GM12878 (cell line): Measurements from ENCODE around the gene ICE2. TPM values are rescaled to one million over a fixed set of nuclear protein-coding genes. Genes with fewer than 3 reads are reported as not detected.

Experiments
- ATAC-seq: fragments of 200-7000 bp; cut with Tn5 transposase; 3 replicates; pipeline ENCODE4 v1.9.1; 2020; ENCODE audit warnings: mild to moderate bottlenecking, moderate library complexity
- BruUV-seq: library from RNA; stranded (reverse); fragments of 400-500 nt; replicated peaks from 2 replicates; lab custom pipeline; 2021; lab: Mats Ljungman, UMichigan
- CTCF ChIA-PET: fragments of 300-600 bp; sonication (Branson Sonifier 250); formaldehyde crosslinking; extraction: SDS; loops from one replicate; lab custom pipeline; 2021; ENCODE audit warnings: inconsistent platforms; lab: Yijun Ruan, JAX
- POLR2A ChIA-PET: fragments of 350-600 bp; formaldehyde crosslinking; extraction: SDS; loops from one replicate; lab custom pipeline; 2021; ENCODE audit warnings: inconsistent platforms; lab: Charles Lee
- RAD21 ChIA-PET: fragments of 300-600 bp; sonication (Branson Sonifier 250); formaldehyde crosslinking; loops from one replicate; lab custom pipeline; 2023; ENCODE audit warnings: antibody characterized with exemption; ENCODE audit not compliant: unreplicated experiment; lab: Charles Lee
- SMC1A ChIA-PET: fragments of 300-600 bp; sonication (Branson Sonifier 250); formaldehyde crosslinking; loops from one replicate; lab custom pipeline; 2023; ENCODE audit not compliant: unreplicated experiment, uncharacterized antibody; lab: Charles Lee
- DNase-seq: peaks from one replicate; pipeline ENCODE4 v3.0.0-alpha.2; 2011; ENCODE audit warnings: low read depth, low spot score
- FAIRE-seq: peaks from 3 replicates; lab custom pipeline; 2011; peaks lifted over from hg19 to GRCh38; lab: Jason Lieb, UNC
- H2AFZ ChIP-seq: 2 replicates; pipeline ENCODE4 v1.6.0; 2011; ENCODE audit warnings: low read depth, low read length, control low read depth; ENCODE audit not compliant: control insufficient read depth
- H3K27ac ChIP-seq: 2 replicates; pipeline ENCODE4 v1.5.1; 2011; ENCODE audit warnings: control low read depth; ENCODE audit not compliant: control insufficient read depth, insufficient read depth
- H3K27me3 ChIP-seq, 2 experiments: replicated peaks in 1 of 2; 2 replicates each; pipeline versions ENCODE4 v1.6.0 to v1.6.1; 2011; ENCODE audit warnings: low read length in 1 of 2; ENCODE audit not compliant: control insufficient read depth in 2 of 2, insufficient read depth in 2 of 2
- H3K36me3 ChIP-seq, 2 experiments: 2 replicates each; pipeline ENCODE4 v1.5.1; 2011; ENCODE audit warnings: low read length in 1 of 2; ENCODE audit not compliant: control insufficient read depth in 2 of 2, insufficient read depth in 2 of 2
- H3K4me1 ChIP-seq: 2 replicates; pipeline ENCODE4 v1.6.1; 2011; ENCODE audit warnings: mild to moderate bottlenecking, low read length, moderate library complexity, mixed read lengths; ENCODE audit not compliant: control insufficient read depth, insufficient read depth
- H3K4me2 ChIP-seq: 2 replicates; pipeline ENCODE4 v1.6.0; 2011; ENCODE audit warnings: control low read depth; ENCODE audit not compliant: control insufficient read depth, insufficient read depth
- H3K4me3 ChIP-seq: fragments of 200-600 bp; sonication (generic); 2 replicates; pipeline ENCODE4 v1.5.1; 2016
- H3K79me2 ChIP-seq: 2 replicates; pipeline ENCODE4 v1.6.0; 2011; ENCODE audit warnings: low read length; ENCODE audit not compliant: control insufficient read depth, insufficient read depth
- H3K9ac ChIP-seq: 2 replicates; pipeline ENCODE4 v1.8.0; 2011; ENCODE audit warnings: low read length, control low read depth, mixed read lengths; ENCODE audit not compliant: control insufficient read depth, insufficient read depth
- H3K9me3 ChIP-seq: replicated peaks from 3 replicates; pipeline ENCODE4 v1.5.1; 2011; ENCODE audit warnings: mild to moderate bottlenecking, low read length; ENCODE audit not compliant: control insufficient read depth, insufficient read depth
- H4K20me1 ChIP-seq: 2 replicates; pipeline ENCODE4 v1.6.0; 2011; ENCODE audit not compliant: control insufficient read depth, insufficient read depth
- BACH1 ChIP-seq: fragments of 450-650 bp; IDR thresholded peaks from 2 replicates; pipeline ENCODE4 v1.6.1; 2017; ENCODE audit warnings: mild to moderate bottlenecking, borderline replicate concordance
- ESRRA ChIP-seq: IDR thresholded peaks from 2 replicates; pipeline ENCODE4 v1.6.1; 2012; ENCODE audit warnings: mild to moderate bottlenecking, low read length, improper control_type of control experiment
- HCFC1 ChIP-seq: fragments of 150-350 bp; IDR thresholded peaks from 2 replicates; pipeline ENCODE4 v1.6.1; 2014; ENCODE audit warnings: low read length
- MTA3 ChIP-seq: IDR thresholded peaks from 2 replicates; pipeline ENCODE4 v1.6.1; 2012; ENCODE audit warnings: low read length, inconsistent platforms, borderline replicate concordance
- ZZZ3 ChIP-seq: IDR thresholded peaks from 2 replicates; pipeline ENCODE4 v1.6.1; 2011; ENCODE audit warnings: low read depth; ENCODE audit not compliant: control insufficient read depth, insufficient read length
- WGBS: methylation state at CpG from one replicate; pipeline ENCODE4 v1.1.6; 2016; ENCODE audit warnings: low lambda C conversion rate; ENCODE audit not compliant: insufficient replicate concordance, insufficient coverage; ENCODE audit errors: missing lambda C conversion rate; 5-methylcytosine and 5-hydroxymethylcytosine counted together
- in situ Hi-C: fragments of 300-500 bp; cut with MboI; formaldehyde crosslinking; loops from 9 replicates; pipeline ENCODE4 v1.14.3; 2018; ENCODE audit warnings: mixed read lengths
- intact Hi-C: fragments of 100-400 bp; cut with micrococcal nuclease; formaldehyde crosslinking; loops from one replicate; pipeline ENCODE4 v1.14.2; 2022; ENCODE audit not compliant: unreplicated experiment
- polyA plus RNA-seq, 11 experiments: library from polyadenylated mRNA; depleted of rRNA in 4 of 11; unstranded in 6 of 11; stranded (reverse) in 5 of 11; fragments of >200 nt; fragmentation: Nextera tagmentation in 4 of 11; fragmentation: Illumina TruSeq in 1 of 11; extraction: Ambion mirVana in 4 of 11; extraction: Trizol in 1 of 11; gene quantifications; 1 replicate in 1 of 11; 2 replicates in 10 of 11; pipeline versions ENCODE4 v1.2.1 to v1.2.3, GENCODE V29; 2011 to 2016; ENCODE audit warnings: inconsistent platforms in 2 of 11, missing spikeins in 2 of 11, low read depth in 1 of 11
- total RNA-seq, 4 experiments: library from RNA; depleted of rRNA in 3 of 4; stranded (reverse); fragments of >200 nt in 3 of 4; fragmentation: Illumina TruSeq in 1 of 4; extraction: Trizol in 1 of 4; gene quantifications; 2 replicates each; pipeline versions ENCODE4 v1.2.1 to v1.2.3, GENCODE V29; 2013 to 2021
- TF ChIP-seq, protein P1 (sequence below): fragments of 450-650 bp; IDR thresholded peaks from 2 replicates; pipeline ENCODE4 v1.6.1; 2018; ENCODE audit warnings: mild to moderate bottlenecking, low read depth, moderate library complexity; ENCODE audit not compliant: partially characterized antibody

The ICE2 gene
- total and polyA plus RNA-seq, 10 of the 15 experiments (the other 5 are each of a cell fraction or from before 2014, with no cell fraction given): 14.2 to 62.0 (median 44.9) TPM

- H2AFZ ChIP-seq: no peak overlapping the region
- FAIRE-seq (no peak), DNase-seq (no peak), ATAC-seq (no peak)
- peaks cover 18% of the 10 kb centered on the region for H3K4me1 ChIP-seq
- ChIA-PET POLR2A (no interaction called here), RAD21 (interaction anchor here (0.9 to 1.3 kb wide), 2 partner anchors 9 to 40 kb away, joined by 3 to 4 read pairs; no protein-coding TSS in a partner anchor), SMC1A (interaction anchor here (0.9 to 1.4 kb wide), 2 partner anchors 10 to 79 kb away, joined by 3 to 6 read pairs; no protein-coding TSS in a partner anchor), CTCF (interaction anchor here (1.1 to 17.5 kb wide), 4 partner anchors 7 to 405 kb away, joined by 4 to 222 read pairs (median 4); no protein-coding TSS in a partner anchor)
- no peak overlapping the region for H3K27ac ChIP-seq
- no peak for TF ChIP-seq ESRRA
- no peak for TF ChIP-seq ZZZ3
- TF ChIP-seq MTA3: no peak
- no peak for TF ChIP-seq HCFC1
- TF ChIP-seq, protein P1, sequence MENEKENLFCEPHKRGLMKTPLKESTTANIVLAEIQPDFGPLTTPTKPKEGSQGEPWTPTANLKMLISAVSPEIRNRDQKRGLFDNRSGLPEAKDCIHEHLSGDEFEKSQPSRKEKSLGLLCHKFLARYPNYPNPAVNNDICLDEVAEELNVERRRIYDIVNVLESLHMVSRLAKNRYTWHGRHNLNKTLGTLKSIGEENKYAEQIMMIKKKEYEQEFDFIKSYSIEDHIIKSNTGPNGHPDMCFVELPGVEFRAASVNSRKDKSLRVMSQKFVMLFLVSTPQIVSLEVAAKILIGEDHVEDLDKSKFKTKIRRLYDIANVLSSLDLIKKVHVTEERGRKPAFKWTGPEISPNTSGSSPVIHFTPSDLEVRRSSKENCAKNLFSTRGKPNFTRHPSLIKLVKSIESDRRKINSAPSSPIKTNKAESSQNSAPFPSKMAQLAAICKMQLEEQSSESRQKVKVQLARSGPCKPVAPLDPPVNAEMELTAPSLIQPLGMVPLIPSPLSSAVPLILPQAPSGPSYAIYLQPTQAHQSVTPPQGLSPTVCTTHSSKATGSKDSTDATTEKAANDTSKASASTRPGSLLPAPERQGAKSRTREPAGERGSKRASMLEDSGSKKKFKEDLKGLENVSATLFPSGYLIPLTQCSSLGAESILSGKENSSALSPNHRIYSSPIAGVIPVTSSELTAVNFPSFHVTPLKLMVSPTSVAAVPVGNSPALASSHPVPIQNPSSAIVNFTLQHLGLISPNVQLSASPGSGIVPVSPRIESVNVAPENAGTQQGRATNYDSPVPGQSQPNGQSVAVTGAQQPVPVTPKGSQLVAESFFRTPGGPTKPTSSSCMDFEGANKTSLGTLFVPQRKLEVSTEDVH: no peak
- TF ChIP-seq BACH1: no peak
- peaks cover 4 to 13% of the 10 kb centered on the region in 2 experiments for H3K36me3 ChIP-seq
- no peak overlapping the region for H3K4me3 ChIP-seq
- in situ Hi-C loops: loop anchor here (5.0 to 25.0 kb wide), 3 partner anchors 149 to 1326 kb away; no protein-coding TSS in a partner anchor
- no TSS peak for BruUV-seq
- H4K20me1 ChIP-seq: no peaks in the 10 kb centered on the region
- no peak overlapping the region for H3K9ac ChIP-seq
- WGBS: 90% methylated on average over 21 of the region's 21 CpGs
- no peaks in the 10 kb centered on the region for H3K27me3 ChIP-seq
- intact Hi-C loops: no loop called here
- H3K79me2 ChIP-seq: no peaks in the 10 kb centered on the region; the same call in 1 of the 2 replicates
- no peaks in the 10 kb centered on the region for H3K9me3 ChIP-seq
- H3K4me2 ChIP-seq: no peak overlapping the region
Observed at GRCh38 chr15:60511351-60512031, 32.5 kb upstream of the ICE2 start.
